HepG2 (cell line): ENCODE results near the gene ARHGAP26. TPM values are rescaled to one million over a fixed set of nuclear protein-coding genes. Genes with fewer than 3 reads are reported as not detected.
A peak's percentile ranks its signal among the peaks of the same experiment; 100 is the strongest.

Source experiments
- ARID5B ChIP-seq: IDR thresholded peaks from 2 replicates; pipeline ENCODE4 v1.4.0; 2020; ENCODE audit warnings: mild to moderate bottlenecking, missing genetic modification reagents
- CREM ChIP-seq, 2 experiments: sonication (generic) in 1 of 2; formaldehyde crosslinking in 1 of 2; IDR thresholded peaks; 2 replicates each; pipeline versions ENCODE4 v1.4.0 to v1.6.1; 2016 to 2020; ENCODE audit warnings: antibody characterized with exemption in 1 of 2, mild to moderate bottlenecking in 1 of 2, missing genetic modification reagents in 1 of 2
- GATAD2A ChIP-seq: IDR thresholded peaks from 2 replicates; pipeline ENCODE4 v1.6.1; 2016
- HMGXB3 ChIP-seq: sonication (generic); formaldehyde crosslinking; IDR thresholded peaks from 2 replicates; pipeline ENCODE4 v1.4.0; 2020; ENCODE audit warnings: missing genetic modification reagents, borderline replicate concordance
- HNF4A ChIP-seq: sonication (generic); formaldehyde crosslinking; IDR thresholded peaks from 2 replicates; pipeline ENCODE4 v1.4.0; 2020; ENCODE audit warnings: missing genetic modification reagents
- MAX ChIP-seq: IDR thresholded peaks from 2 replicates; pipeline ENCODE4 v1.6.1; 2012; ENCODE audit warnings: inconsistent platforms
- NCOR1 ChIP-seq: fragments of 200-600 bp; sonication (generic); IDR thresholded peaks from 2 replicates; pipeline ENCODE4 v1.7.0; 2017; ENCODE audit warnings: antibody characterized with exemption, low read length, borderline replicate concordance
- PAXIP1 ChIP-seq: sonication (generic); formaldehyde crosslinking; conservative IDR thresholded peaks from 2 replicates; pipeline ENCODE4 v1.4.0; 2020; ENCODE audit warnings: mild to moderate bottlenecking, missing genetic modification reagents, moderate library complexity
- RARA ChIP-seq: IDR thresholded peaks from 2 replicates; pipeline ENCODE4 v1.6.1; 2016; ENCODE audit warnings: missing genetic modification reagents, missing compliant biosample characterization
- SMAD3 ChIP-seq: sonication (generic); formaldehyde crosslinking; IDR thresholded peaks from 2 replicates; pipeline ENCODE4 v1.4.0; 2020; ENCODE audit warnings: missing genetic modification reagents
- SOX5 ChIP-seq: IDR thresholded peaks from 2 replicates; pipeline ENCODE4 v1.6.1; 2016; ENCODE audit warnings: borderline replicate concordance
- ZNF276 ChIP-seq: sonication (generic); formaldehyde crosslinking; IDR thresholded peaks from 2 replicates; pipeline ENCODE4 v1.4.0; 2020; ENCODE audit warnings: mild to moderate bottlenecking, low read depth, missing genetic modification reagents
- ZNF292 ChIP-seq: sonication (generic); formaldehyde crosslinking; IDR thresholded peaks from 2 replicates; pipeline ENCODE4 v1.8.1; 2022; ENCODE audit warnings: mild to moderate bottlenecking, low read depth, missing genetic modification reagents, borderline replicate concordance
- ZSCAN29 ChIP-seq: sonication (generic); formaldehyde crosslinking; conservative IDR thresholded peaks from 2 replicates; pipeline ENCODE4 v1.4.0; 2020; ENCODE audit warnings: mild to moderate bottlenecking, missing genetic modification reagents
- polyA plus RNA-seq, 8 experiments: library from polyadenylated mRNA; depleted of rRNA in 3 of 8; stranded (reverse) in 7 of 8; unstranded in 1 of 8; fragments of >200 nt; fragmentation: Illumina TruSeq in 4 of 8; extraction: Trizol in 4 of 8; gene quantifications; 2 replicates each; pipeline versions ENCODE4 v1.2.1 to v1.2.3, GENCODE V29; 2011 to 2016; ENCODE audit warnings: low read depth in 4 of 8, missing spikeins in 1 of 8, mixed read lengths in 1 of 8; ENCODE audit not compliant: insufficient read depth in 1 of 8
- total RNA-seq, 5 experiments: library from RNA; depleted of rRNA; stranded (reverse); fragments of >200 nt; fragmentation: Illumina TruSeq; extraction: Trizol; gene quantifications; 2 replicates each; pipeline ENCODE4 v1.2.3, GENCODE V29; 2016; ENCODE audit warnings: low read depth in 1 of 5

ARHGAP26 gene
- total and polyA plus RNA-seq, 2 of the 13 experiments (the other 11 are each of a cell fraction or from before 2014, with no cell fraction given) = 9.6 to 18.2 TPM

- no peak for TF ChIP-seq HMGXB3 (CRISPR knock-in tag)
- TF ChIP-seq SOX5 = peak; percentile 38; the same call in 1 of the 2 replicates
- peak; percentile 60; the same call in 1 of the 2 replicates for TF ChIP-seq PAXIP1 (CRISPR knock-in tag)
- peak; percentile 44; the same call in 1 of the 2 replicates for TF ChIP-seq GATAD2A (CRISPR knock-in tag)
- TF ChIP-seq ARID5B (CRISPR knock-in tag) = peak; percentile 66
- TF ChIP-seq ZNF292 (CRISPR knock-in tag) = peak; percentile 33; the same call in 1 of the 2 replicates
- TF ChIP-seq RARA (CRISPR knock-in tag) = 0 out of 2 replicates have a peak, but pooled peaks have one; percentile 40
- 0 out of 2 replicates have a peak, but pooled peaks have one; percentile 48 for TF ChIP-seq HNF4A (CRISPR knock-in tag)
- TF ChIP-seq ZSCAN29 = no peak
- 0 out of 2 replicates have a peak, but pooled peaks have one; percentile 10 for TF ChIP-seq SMAD3 (CRISPR knock-in tag)
- TF ChIP-seq MAX = peak; percentile 48; the same call in 1 of the 2 replicates
- no peak for TF ChIP-seq ZNF276 (CRISPR knock-in tag)
- TF ChIP-seq CREM (IDR thresholded peaks at IDR 0.05) = peak; percentile 16; the same call in 1 of the 2 replicates
- TF ChIP-seq CREM (CRISPR knock-in tag; IDR thresholded peaks at IDR 0.05) = no peak
- TF ChIP-seq NCOR1 = peak; percentile 54; the same call in 1 of the 2 replicates
Measured at GRCh38 chr5:143166661-143167420, 396.7 kb downstream of the ARHGAP26 start (continued).
